Thymus (tissue), 11 donors: ENCODE data around the gene CACHD1. TPM values are rescaled to one million over a fixed set of nuclear protein-coding genes. Genes with fewer than 3 reads are reported as not detected.
"Not testable (repeated sequence)": the region's sequence is repeated elsewhere in the genome, so short reads cannot be mapped to it uniquely, and the experiment has no call there.

Source experiments
- DNase-seq, 9 donors: peaks; one replicate each; pipeline ENCODE4 v3.0.0-alpha.2; 2013; ENCODE audit warnings: low spot score in 9 of 9, low read depth in 6 of 9, missing footprints in 1 of 9
- H3K27ac ChIP-seq, 2 donors: one replicate each; pipeline ENCODE4 v1.5.1; 2013; ENCODE audit warnings: control low read depth in 1 of 2, low read depth in 1 of 2, low read length in 1 of 2, mild to moderate bottlenecking in 1 of 2, moderate library complexity in 1 of 2
- H3K27me3 ChIP-seq, 2 donors: one replicate each; pipeline ENCODE4 v1.5.1; 2013; ENCODE audit warnings: low read length in 1 of 2; ENCODE audit not compliant: control insufficient read depth in 2 of 2, insufficient read depth in 1 of 2
- H3K36me3 ChIP-seq, 2 donors: one replicate each; pipeline ENCODE4 v1.5.1; 2013; ENCODE audit warnings: low read length in 1 of 2, mild to moderate bottlenecking in 1 of 2, moderate library complexity in 1 of 2; ENCODE audit not compliant: control insufficient read depth in 2 of 2, insufficient read depth in 2 of 2
- H3K4me1 ChIP-seq, 2 donors: one replicate each; pipeline ENCODE4 v1.5.1; 2013; ENCODE audit warnings: low read length in 2 of 2; ENCODE audit not compliant: control insufficient read depth in 2 of 2, insufficient read depth in 2 of 2
- H3K4me3 ChIP-seq, 2 donors: one replicate each; pipeline ENCODE4 v1.5.1; 2013; ENCODE audit warnings: low read length in 2 of 2, control low read depth in 1 of 2, mild to moderate bottlenecking in 1 of 2
- H3K9me3 ChIP-seq, 2 donors: one replicate each; pipeline ENCODE4 v1.5.1; 2013; ENCODE audit warnings: low read length in 1 of 2, mild to moderate bottlenecking in 1 of 2; ENCODE audit not compliant: control insufficient read depth in 2 of 2, insufficient read depth in 1 of 2
- WGBS: extraction: QIAGEN DNeasy Blood & Tissue Kit; methylation state at CpG from one replicate; pipeline ENCODE4 v1.1.7; 2013; 5-methylcytosine and 5-hydroxymethylcytosine counted together
- polyA plus RNA-seq: library from polyadenylated mRNA; stranded (reverse); fragments of 200-250 nt; gene quantifications from one replicate; pipeline ENCODE4 v1.2.3, GENCODE V29; 2013
- total RNA-seq: library from RNA; stranded (reverse); fragments of 120-200 nt; gene quantifications from one replicate; pipeline ENCODE4 v1.2.4, GENCODE V29; 2013
- donor health status: healthy.

CACHD1 gene
- total and polyA plus RNA-seq, 2 donors: 4.6 to 12.9 TPM

DNA sequence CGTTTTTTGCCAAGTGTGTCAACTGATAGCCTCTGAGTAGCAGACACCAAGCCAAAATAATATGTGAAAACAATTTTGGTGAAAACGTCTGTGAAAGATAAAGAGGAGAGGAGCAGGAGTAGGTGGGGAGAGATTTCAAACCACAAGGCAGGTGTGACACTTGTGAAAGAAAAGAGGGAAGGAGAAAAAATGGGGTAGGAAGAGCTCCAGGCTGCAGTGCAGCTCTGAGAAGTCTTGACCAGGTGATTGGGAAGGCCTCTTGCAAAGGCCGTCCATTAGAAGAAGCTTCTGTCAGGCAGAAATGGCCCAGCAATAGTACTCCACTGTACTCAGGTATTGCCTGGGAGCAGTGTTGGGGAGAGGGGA is 264.3 kb downstream of the CACHD1 start:
- H3K4me3 ChIP-seq: no peak overlapping the region
- no peak for DNase-seq
- no peaks in the 10 kb centered on the region for H3K36me3 ChIP-seq
- H3K27me3 ChIP-seq: no peaks in the 10 kb centered on the region
- no peak overlapping the region for H3K27ac ChIP-seq
- H3K4me1 ChIP-seq: no peaks in the 10 kb centered on the region
- 95% methylated on average over 3 of the region's 3 CpGs for WGBS
- H3K9me3 ChIP-seq: no peaks in the 10 kb centered on the region

DNA sequence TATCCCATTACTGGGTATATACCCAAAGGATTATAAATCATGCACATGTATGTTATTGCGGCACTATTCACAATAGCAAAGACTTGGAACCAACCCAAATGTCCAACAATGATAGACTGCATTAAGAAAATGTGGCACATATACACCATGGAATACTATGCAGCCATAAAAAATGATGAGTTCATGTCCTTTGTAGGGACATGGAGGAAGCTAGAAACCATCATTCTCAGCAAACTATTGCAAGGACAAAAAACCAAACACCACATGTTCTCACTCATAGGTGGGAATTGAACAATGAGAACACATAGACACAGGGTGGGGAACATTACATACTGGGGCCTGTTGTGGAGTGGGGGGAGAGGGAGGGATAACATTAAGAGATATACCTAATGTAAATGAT is 270.8 kb downstream of the CACHD1 start:
- H3K27me3 ChIP-seq, DNase-seq: not testable (repeated sequence)
- 98% methylated on average over 1 of the region's 1 CpG for WGBS

More for the DNA sequence above, 270.8 kb downstream of the CACHD1 start:
- not testable (repeated sequence) for H3K27ac ChIP-seq, H3K9me3 ChIP-seq, H3K36me3 ChIP-seq, H3K4me3 ChIP-seq
- H3K4me1 ChIP-seq: peaks cover 7 to 11% of the 10 kb centered on the region in 2 donors
